HG03135 (cell line): ENCODE data around the gene KCND3.

ENCODE experiments used
- ATAC-seq: cut with Tn5 transposase; IDR thresholded peaks from one replicate; pipeline ENCODE4 v1.9.1; 2021; ENCODE audit warnings: mild to moderate bottlenecking, moderate library complexity; ENCODE audit not compliant: unreplicated experiment

KCND3 gene

DNA sequence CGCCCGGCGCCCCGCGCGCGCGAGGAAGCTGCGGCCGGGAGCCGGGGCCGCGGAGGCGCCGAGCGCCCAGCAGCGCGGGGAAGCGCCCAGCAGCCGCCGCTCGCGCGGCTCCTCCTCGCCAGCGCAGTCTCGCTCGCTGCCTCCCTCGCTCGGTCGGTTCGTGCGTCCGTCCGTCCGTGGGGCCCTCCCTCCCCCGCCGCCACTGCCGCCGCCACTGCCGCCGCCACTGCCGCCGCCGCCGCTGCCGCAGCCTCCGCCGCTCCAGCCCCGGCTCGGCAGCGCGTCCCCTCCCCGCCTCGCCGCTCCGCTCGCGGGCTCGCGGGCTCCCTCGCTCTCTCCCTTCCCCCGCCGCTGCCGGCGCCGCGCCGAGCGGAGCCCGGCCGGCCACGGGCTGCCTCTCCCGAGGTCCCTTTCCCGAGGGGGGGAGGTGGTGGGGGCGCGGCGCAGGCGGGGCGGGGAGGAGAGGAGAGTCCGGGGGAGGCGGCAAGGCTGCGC is at the start of gene KCND3:
Gene KCND3 (minus strand): TSS at position 138 of the 495 bp plus-strand sequence.
- no peak for ATAC-seq

GRCh38 chr1:112034277-112034676 is 44.8 kb upstream of the KCND3 start:
- no peak for ATAC-seq

DNA sequence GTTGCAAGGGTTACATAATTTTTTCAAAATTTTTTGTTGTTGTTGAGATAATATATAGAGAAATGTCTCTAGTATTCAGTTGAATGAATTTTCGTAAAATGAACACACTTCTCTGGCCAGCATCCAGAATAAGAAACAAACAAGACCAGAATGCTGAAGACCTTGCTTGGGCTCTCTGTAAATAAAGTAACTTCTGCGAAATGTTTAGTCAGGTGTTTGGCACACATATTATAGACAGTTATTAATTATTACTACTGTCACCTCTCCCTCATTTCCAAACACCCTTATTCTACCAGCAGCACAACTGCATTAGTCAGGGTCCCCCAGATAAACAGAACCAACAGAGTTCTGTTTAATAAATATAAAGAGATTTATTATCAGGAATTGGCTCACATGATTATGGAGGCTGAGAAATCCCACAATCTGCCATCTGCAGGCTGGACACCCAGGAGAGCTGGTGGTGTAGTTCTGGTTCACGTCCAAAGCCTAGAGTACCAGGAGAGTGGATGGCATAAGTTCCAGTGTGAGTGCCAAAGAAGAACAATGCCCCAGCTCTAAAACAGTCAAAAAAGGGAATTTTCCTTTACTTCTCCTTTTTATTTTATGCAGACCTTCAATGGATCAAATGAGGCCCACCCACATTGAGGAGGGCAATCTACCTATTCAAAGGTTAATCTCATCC is 44.1 kb upstream of the KCND3 start:
- no peak for ATAC-seq

DNA sequence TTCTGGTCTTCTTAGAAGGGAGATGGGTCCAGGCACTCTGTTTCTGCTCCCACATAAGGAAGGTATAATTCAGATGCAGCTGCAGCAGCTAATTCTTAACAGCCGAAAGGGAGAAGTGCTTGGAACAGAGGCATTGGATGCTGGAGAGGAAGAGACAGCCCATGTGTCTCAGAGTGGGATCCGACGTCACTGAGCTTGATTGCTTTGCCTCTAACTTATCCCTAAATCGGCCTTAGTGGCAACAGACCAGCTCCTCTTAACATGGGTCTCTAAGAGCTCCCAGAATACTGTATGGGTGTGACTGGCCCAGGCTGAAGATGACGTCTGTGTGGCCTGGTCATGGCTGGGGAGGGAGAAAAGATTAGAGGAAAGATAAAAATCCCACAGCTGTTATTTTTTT is 40.7 kb upstream of the KCND3 start:
- no peak for ATAC-seq

- ATAC-seq, result no peak
Observed at GRCh38 chr1:112027696-112028095, 38.2 kb upstream of the KCND3 start.

DNA sequence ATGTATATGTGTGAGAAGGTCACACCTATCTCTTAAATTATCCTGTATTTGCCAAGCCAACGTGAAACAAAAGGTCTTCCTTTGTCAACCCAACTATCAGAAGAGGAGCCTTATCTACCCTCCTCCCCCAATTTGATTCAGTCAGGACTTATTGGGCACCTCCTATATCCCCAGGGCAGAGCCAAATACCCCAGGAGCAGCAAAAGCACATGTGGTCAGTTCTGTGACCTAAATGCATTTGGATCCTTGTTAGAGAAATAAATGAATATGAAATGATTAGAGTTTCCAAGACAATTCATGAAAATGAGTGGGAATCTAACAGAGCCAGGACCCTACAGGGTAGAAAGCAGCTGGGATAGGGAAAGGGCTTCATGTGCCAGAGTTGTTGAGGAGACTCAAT is 37.0 kb upstream of the KCND3 start:
- no peak for ATAC-seq

DNA sequence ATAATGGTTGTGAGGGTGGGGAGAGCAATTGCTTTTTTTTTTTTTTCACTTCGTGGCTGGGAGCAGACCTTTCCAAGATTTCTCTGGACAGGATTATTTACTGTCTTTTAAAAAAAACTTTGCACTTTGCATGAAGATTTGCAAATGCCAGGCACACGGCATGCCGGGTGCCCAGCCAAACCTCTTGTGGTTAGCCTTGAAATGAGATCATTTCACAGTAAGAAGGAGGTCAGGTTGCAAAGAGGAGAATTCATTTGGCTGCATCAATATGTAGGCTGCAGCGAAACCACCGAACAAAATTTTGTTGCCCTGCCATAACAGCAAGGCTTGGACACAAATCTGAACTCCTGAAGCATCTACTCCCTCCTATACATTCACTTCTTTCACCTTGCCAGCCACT is 36.5 kb upstream of the KCND3 start:
- no peak for ATAC-seq

- no peak for ATAC-seq
Observed at GRCh38 chr1:112021263-112021662, 31.8 kb upstream of the KCND3 start.

DNA sequence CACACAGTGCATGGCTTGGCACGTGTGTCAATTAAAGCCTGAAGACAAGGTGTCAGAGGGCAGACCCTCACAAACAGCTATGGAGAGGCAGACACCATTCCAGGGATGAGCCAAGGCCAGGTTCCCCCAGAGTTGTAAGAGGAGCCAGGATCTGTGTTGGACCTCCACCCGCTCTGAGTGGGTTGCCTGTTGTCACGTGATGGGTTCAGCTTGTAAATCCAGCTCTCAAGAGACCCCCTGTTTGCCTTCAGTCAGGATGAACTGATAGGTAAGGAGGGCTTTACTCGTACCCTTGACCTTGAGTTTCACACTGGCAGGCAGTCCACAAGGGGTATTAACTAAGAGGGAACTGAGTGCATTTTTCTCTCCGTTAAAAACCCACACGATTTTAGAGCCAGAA is 27.7 kb upstream of the KCND3 start:
- ATAC-seq, result no peak

DNA sequence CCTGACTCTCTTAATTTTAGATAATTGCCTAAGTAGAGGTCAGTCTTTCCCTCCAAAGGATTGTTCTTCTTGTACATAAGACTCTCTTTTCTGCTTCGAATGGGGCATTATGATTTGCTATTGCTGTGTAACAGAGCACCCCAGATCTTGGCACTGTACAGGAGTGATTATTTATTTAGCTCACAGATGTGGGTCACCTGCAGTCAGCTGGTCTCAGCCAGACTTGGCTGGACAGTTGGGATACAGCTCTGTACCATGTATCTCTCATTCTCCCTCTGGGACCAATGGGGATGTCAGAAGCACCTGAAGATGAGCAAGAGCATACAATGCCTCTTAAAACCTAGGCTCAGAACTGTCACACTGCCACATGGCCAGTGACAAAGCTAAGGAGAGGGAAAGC is 23.4 kb upstream of the KCND3 start:
- ATAC-seq, result no peak

GRCh38 chr1:112011202-112011601 is 21.7 kb upstream of the KCND3 start:
- ATAC-seq, result no peak

DNA sequence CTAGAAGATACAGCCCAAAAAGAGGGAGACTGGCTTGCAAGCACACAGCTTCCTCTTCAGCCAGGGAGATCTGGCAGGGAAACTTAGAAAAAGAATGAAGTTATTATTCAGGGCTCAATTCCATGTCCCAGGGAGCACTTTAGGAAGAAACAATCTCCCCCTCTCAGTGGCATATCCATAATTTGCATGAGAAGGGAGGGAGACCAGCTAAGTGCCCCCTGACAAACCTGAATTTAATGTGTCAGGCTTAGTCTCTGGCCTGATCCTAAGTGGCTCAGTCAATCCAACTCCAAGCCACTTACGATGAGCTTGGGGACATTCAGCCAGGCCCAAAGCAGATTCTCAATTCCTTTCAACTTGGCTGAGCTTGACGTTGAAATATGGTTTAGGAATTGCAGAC is 17.7 kb upstream of the KCND3 start:
- no peak for ATAC-seq

DNA sequence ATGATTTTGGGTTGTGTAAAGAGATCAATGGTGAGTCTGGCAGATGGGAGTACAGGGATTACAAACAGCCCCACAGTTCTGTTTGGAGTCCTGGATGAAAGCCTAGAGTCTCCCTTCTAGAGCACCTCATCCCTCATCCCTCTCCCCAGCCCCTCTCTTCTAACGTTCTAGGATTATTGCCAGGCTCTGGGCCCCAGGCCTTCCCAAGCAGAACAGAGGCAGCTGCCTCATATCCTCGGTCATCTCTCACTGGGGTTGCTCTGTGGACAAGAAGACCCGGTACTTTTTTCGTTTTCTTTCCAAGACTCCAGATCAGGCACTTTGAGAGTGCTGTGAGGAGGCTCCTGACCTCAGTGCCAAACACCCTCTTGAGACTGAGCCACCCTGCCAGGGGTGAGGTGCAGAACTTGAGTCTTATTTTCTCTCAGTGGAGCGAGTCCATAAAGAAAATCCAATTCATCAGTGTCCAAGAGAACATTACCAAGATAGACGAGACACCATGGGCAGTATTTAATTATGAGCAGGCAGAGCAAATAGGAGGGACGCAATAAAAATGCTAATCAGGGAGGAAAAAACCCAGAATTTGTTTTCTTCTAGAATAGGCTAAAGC is 17.1 kb upstream of the KCND3 start:
- ATAC-seq, result no peak

DNA sequence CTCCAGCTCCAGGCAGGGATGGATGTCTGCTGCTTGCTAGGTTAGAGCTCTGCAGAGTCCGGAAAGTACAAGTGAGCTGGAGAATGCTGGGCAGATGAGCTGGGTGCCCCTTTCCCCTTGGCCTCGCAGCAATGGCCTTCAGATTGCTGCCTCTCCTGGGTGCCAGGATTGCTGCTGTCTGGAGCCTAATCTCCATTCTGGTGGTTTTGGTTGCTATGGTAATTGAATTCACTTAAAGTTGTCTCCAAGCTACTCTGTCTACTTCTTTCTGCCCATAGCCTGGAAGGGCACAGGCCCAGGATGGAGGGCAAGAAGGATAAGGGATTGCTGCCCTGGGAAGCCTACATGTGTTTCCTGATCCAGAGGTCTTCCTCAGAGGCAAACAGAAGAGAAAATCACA is 14.6 kb upstream of the KCND3 start:
- no peak for ATAC-seq

DNA sequence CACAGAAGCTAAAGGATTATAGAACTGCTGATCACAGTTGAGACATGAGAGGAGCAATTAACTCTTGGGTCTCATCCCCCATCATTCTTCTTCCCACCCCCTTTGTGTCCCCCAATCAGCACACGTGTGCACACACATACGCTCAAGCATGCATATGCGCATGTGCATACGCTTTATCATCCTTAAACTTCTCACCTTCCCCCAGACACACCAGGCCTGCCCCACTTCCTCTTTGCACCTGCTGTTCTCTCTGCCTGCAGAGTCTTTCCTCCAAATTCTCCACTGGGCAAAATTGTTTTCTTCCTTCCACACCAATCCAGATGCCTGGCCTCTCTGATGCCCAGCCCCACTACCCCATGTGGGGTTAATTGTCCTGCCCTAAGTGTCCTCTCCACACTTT is 13.0 kb upstream of the KCND3 start:
- ATAC-seq, result no peak

GRCh38 chr1:112001436-112001835 is 12.0 kb upstream of the KCND3 start:
- no peak for ATAC-seq

DNA sequence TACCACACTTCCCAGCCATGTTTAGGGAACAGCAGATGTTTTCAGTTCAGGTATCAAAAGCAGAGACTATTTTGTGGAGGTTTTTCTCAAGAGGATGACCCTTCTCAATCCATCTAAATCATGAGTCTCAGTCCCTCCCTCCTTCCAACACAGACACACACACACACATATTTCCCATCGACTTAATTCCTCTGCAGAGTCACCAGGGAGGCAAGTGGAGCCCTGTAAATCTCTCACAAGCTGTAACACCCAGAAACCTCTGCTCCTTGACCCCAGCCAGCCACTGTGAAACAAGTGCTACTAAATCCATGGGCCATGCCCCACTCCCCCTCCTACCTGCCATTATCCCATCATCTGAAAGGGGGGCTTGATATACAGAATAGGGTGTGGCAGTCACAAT is 10.6 kb upstream of the KCND3 start:
- no peak for ATAC-seq

DNA sequence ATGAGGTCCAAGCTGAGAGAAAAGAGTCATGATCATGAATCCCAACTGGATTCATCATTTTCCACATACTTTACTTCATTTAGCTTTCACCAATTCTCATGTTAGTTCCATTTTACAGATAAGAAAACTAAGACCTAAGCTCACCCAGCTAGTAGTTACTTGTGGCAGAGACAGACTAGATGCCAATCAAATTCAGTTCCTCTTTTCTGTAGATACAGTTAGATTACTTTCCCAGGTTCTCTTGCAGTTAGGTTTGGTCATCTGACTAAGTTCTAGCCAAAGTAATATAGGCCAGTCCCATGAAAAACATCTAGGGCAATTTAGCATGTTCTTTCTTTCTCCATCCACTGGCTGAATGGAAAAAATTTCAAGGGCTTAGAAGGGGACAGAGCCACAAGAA is 8.9 kb upstream of the KCND3 start:
- ATAC-seq, result no peak

DNA sequence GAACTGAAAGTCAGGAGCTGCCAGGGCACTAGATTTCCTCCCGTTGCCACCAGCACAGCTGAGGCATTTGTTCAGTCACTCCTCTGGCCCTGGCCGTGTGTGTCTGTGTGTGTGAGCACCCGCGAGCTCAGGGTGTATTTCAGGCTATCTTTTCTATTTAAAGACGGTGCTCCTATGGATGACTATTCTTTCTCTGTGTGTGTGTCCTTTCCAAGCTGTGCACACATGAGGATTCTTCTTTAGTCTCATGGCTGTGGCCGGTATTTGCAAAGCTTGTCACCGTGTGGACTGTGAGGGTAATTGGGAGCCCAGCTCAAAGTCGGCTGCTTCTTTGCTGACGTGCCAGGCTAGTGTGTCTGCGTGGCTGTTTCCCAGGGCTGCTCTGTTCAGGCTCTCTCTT is 3.0 kb upstream of the KCND3 start:
- ATAC-seq, result no peak

- no peak for ATAC-seq
Observed at GRCh38 chr1:111990878-111991718, 1.6 kb upstream of the KCND3 start.

GRCh38 chr1:111990026-111990877 is 784 bp upstream of the KCND3 start:
- ATAC-seq, result no peak
